Activated naive CD4-positive, alpha-beta T cell (primary cell): ENCODE measurements around the gene UBE2R2.
"Not testable (repeated sequence)": the region's sequence is repeated elsewhere in the genome, so short reads cannot be mapped to it uniquely, and the experiment has no call there.

Source experiments
- DNase-seq, 4 experiments: peaks; one replicate each; lab custom pipeline; 2025; lab: John Stamatoyannopoulos, UW

UBE2R2 gene

GRCh38 chr9:33927694-33928093, 110.7 kb downstream of the UBE2R2 start:
- no peak for DNase-seq

GRCh38 chr9:33931326-33931725, 114.4 kb downstream of the UBE2R2 start:
- DNase-seq: no peak

- DNase-seq: no peak
Observed at GRCh38 chr9:33932078-33932807, 115.3 kb downstream of the UBE2R2 start.

GRCh38 chr9:33934188-33934878, 117.4 kb downstream of the UBE2R2 start:
- DNase-seq: no peak

- no peak for DNase-seq
Observed at GRCh38 chr9:33939924-33940874, 123.2 kb downstream of the UBE2R2 start.

- DNase-seq: no peak
Observed at GRCh38 chr9:33942471-33943083, 125.6 kb downstream of the UBE2R2 start.

GRCh38 chr9:33943389-33943788, 126.4 kb downstream of the UBE2R2 start:
- no peak for DNase-seq

GRCh38 chr9:33946779-33947535, 130.0 kb downstream of the UBE2R2 start:
- no peak for DNase-seq

GRCh38 chr9:33950371-33950770, 133.4 kb downstream of the UBE2R2 start:
- DNase-seq: no peak

GRCh38 chr9:33952066-33952465, 135.1 kb downstream of the UBE2R2 start:
- no peak for DNase-seq

- DNase-seq: no peak
Observed at GRCh38 chr9:33956544-33956943, 139.6 kb downstream of the UBE2R2 start.

- no peak for DNase-seq
Observed at GRCh38 chr9:33959725-33960124, 142.8 kb downstream of the UBE2R2 start.

GRCh38 chr9:33962468-33962867, 145.5 kb downstream of the UBE2R2 start:
- DNase-seq: not testable (repeated sequence)

- DNase-seq: no peak
Observed at GRCh38 chr9:33964086-33964768, 147.3 kb downstream of the UBE2R2 start.
